ENCODE results near the gene IQCE. TPM values are rescaled to one million over a fixed set of nuclear protein-coding genes. Genes with fewer than 3 reads are reported as not detected.
A peak's percentile ranks its signal among the peaks of the same experiment; 100 is the strongest.

Gene IQCE
- total and polyA plus RNA-seq, 2 donors (not counting 1 experiment from before 2014, with no cell fraction given): 3.5 to 9.5 TPM

DNA sequence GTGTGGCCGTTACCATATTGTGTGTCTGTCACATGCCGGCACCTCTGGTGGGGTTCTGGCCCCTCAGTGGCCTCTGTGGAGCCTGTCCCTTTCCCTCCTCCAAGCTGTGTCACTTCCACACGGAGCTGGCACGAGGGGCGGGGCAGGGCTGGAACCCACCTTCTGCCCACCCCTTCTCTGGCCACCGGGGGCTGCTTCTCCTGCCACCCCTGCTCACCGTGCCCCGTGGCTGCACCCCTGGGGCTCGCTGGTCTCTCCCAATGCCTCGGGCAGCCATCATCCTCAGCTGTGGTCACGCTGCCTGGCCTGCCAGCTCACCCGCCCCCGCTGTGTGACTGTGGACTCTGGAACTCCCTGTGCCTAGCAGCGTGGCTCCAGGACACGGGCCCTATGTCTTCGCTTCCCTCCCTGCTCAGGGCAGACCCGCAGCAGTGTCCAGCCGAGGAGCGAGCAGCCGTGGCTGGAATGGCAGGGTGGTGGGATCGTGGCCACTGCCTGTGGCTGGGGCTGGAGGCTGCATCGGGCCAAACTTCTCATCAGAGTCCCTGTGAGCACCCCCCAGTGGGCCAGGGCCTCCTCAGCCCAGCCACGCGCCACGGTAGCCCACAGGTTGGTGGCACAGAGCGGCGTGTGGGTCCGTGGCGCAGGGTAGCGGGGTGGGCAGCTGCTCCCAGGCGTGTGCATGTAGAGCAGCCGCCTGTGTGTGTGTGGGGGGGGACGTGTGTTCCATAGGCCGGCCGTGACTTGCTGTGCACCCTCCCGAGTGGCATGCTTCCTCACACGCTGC is 81.1 kb downstream of the IQCE start:
- intact Hi-C loops (cut with micrococcal nuclease): loop anchor here (2.0 kb wide), 1 partner anchor 71 kb away; no protein-coding TSS in a partner anchor
- POLR2A ChIA-PET: interaction anchor here (0.6 kb wide), 1 partner anchor 25 kb away, joined by 3 read pairs; no protein-coding TSS in a partner anchor
- Histone ChIP-seq H4K20me1 (ENCODE audit: control insufficient read depth, insufficient read depth, low read length, poor library complexity, severe bottlenecking) (peaks cover 20% of the 10 kb centered on the region), H3K9me3 (ENCODE audit: control extremely low read depth in 1 of 3, control insufficient read depth in 2 of 3, insufficient read depth in 1 of 3, low read length in 2 of 3) (no peaks in the 10 kb centered on the region), H3K27me3 (replicated peaks in 1 of 4; ENCODE audit: control extremely low read depth in 1 of 4, control insufficient read depth in 3 of 4, insufficient read depth in 4 of 4, low read length in 3 of 4) (no peaks in the 10 kb centered on the region), H2AFZ (ENCODE audit: insufficient read depth, low read depth, low read length, poor library complexity, severe bottlenecking) (no peak overlapping the region), H3K79me2 (ENCODE audit: control insufficient read depth, insufficient read depth, low read length) (peaks cover 93% of the 10 kb centered on the region), H3K4me1 (ENCODE audit: control insufficient read depth in 2 of 2, insufficient read depth in 2 of 2, low read length in 2 of 2) (peaks cover 54 to 84% of the 10 kb centered on the region in 2 donors), H3K36me3 (replicated peaks in 1 of 2; ENCODE audit: control extremely low read depth in 1 of 2, control insufficient read depth in 1 of 2, extremely low read depth in 1 of 2, insufficient read depth in 2 of 2, low read length in 1 of 2) (no peaks in the 10 kb centered on the region), H3K4me2 (replicated peaks; ENCODE audit: low read depth, low read length, poor library complexity, severe bottlenecking) (peak overlapping the region; percentile 80), H3K27ac (ENCODE audit: low read length in 2 of 2) (peak overlapping the region in 1 of 2 donors; percentile 16), H3K4me3 (ENCODE audit: control extremely low read depth in 1 of 5, extremely low read depth in 1 of 5, insufficient read depth in 1 of 5, low read depth in 2 of 5, low read length in 4 of 5) (no peak overlapping the region), H3K9ac (ENCODE audit: low read length) (no peak overlapping the region)
- H3K9me3 Mint-ChIP-seq (ENCODE audit: insufficient read depth): no peaks in the 10 kb centered on the region
- 90% methylated on average over 32 of the region's 37 CpGs for WGBS (ENCODE audit: insufficient coverage)
- H3K4me3 Mint-ChIP-seq: peak overlapping the region; percentile 71
- H3K4me1 Mint-ChIP-seq: peaks cover 68% of the 10 kb centered on the region
- H3K27ac Mint-ChIP-seq: peak overlapping the region; percentile 92
- no peak for TF ChIP-seq EZH2 (IDR thresholded peaks at IDR 0.05; ENCODE audit: borderline replicate concordance, insufficient read depth, low read depth, low read length, poor library complexity, severe bottlenecking)
- TF ChIP-seq, protein P1, sequence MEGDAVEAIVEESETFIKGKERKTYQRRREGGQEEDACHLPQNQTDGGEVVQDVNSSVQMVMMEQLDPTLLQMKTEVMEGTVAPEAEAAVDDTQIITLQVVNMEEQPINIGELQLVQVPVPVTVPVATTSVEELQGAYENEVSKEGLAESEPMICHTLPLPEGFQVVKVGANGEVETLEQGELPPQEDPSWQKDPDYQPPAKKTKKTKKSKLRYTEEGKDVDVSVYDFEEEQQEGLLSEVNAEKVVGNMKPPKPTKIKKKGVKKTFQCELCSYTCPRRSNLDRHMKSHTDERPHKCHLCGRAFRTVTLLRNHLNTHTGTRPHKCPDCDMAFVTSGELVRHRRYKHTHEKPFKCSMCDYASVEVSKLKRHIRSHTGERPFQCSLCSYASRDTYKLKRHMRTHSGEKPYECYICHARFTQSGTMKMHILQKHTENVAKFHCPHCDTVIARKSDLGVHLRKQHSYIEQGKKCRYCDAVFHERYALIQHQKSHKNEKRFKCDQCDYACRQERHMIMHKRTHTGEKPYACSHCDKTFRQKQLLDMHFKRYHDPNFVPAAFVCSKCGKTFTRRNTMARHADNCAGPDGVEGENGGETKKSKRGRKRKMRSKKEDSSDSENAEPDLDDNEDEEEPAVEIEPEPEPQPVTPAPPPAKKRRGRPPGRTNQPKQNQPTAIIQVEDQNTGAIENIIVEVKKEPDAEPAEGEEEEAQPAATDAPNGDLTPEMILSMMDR (IDR thresholded peaks at IDR 0.05): no peak
- H3K27me3 Mint-ChIP-seq: no peaks in the 10 kb centered on the region
- ATAC-seq (ENCODE audit: low read depth) (no peak), DNase-seq (peak; percentile 32)
- CTCF ChIA-PET: no interaction called here

DNA sequence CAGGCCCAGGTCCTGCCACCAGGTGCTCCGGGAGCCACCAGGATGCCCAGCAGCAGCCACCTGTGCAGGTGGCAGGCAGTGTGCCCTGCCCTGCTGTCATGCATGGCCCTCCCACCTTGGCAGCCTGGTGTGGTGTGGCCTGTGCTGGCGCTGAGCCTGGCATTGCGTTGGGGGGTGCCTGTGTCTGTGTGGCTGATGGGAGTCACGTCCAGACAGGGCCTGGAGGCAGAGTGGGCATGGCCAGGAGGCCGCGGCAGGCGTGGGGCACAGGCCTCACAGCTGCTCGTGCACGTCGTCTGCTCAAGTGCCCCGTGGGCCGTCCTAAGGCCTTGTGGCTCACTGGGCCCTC is 81.7 kb downstream of the IQCE start:
- DNase-seq (peak; percentile 32), ATAC-seq (ENCODE audit: low read depth) (no peak)
- H3K27me3 ChIP-seq (replicated peaks in 1 of 4; ENCODE audit: control extremely low read depth in 1 of 4, control insufficient read depth in 3 of 4, insufficient read depth in 4 of 4, low read length in 3 of 4): no peaks in the 10 kb centered on the region
- ChIA-PET POLR2A (no interaction called here), CTCF (interaction anchor here (1.3 kb wide), 1 partner anchor 73 kb away, joined by 3 read pairs; no protein-coding TSS in a partner anchor)
- peaks cover 69% of the 10 kb centered on the region for H3K4me1 Mint-ChIP-seq
- H4K20me1 ChIP-seq (ENCODE audit: control insufficient read depth, insufficient read depth, low read length, poor library complexity, severe bottlenecking): peaks cover 20% of the 10 kb centered on the region
- peak overlapping the region; percentile 71 for H3K4me3 Mint-ChIP-seq
- peaks cover 59 to 89% of the 10 kb centered on the region in 2 donors for H3K4me1 ChIP-seq (ENCODE audit: control insufficient read depth in 2 of 2, insufficient read depth in 2 of 2, low read length in 2 of 2)
- intact Hi-C loops (cut with micrococcal nuclease): loop anchor here (2.0 kb wide), 1 partner anchor 70 kb away; no protein-coding TSS in a partner anchor
- no peak overlapping the region for H2AFZ ChIP-seq (ENCODE audit: insufficient read depth, low read depth, low read length, poor library complexity, severe bottlenecking)
- peak overlapping the region; percentile 92 for H3K27ac Mint-ChIP-seq
- WGBS (ENCODE audit: insufficient coverage): 74% methylated on average over 12 of the region's 12 CpGs
- no peak overlapping the region for H3K4me3 ChIP-seq (ENCODE audit: control extremely low read depth in 1 of 5, extremely low read depth in 1 of 5, insufficient read depth in 1 of 5, low read depth in 2 of 5, low read length in 4 of 5)
- TF ChIP-seq, protein P1 (IDR thresholded peaks at IDR 0.05): no peak
- TF ChIP-seq EZH2 (IDR thresholded peaks at IDR 0.05; ENCODE audit: borderline replicate concordance, insufficient read depth, low read depth, low read length, poor library complexity, severe bottlenecking): no peak
- H3K9me3 Mint-ChIP-seq (ENCODE audit: insufficient read depth): no peaks in the 10 kb centered on the region
- H3K79me2 ChIP-seq (ENCODE audit: control insufficient read depth, insufficient read depth, low read length): peaks cover 95% of the 10 kb centered on the region
- H3K9me3 ChIP-seq (ENCODE audit: control extremely low read depth in 1 of 3, control insufficient read depth in 2 of 3, insufficient read depth in 1 of 3, low read length in 2 of 3): no peaks in the 10 kb centered on the region
- H3K27ac ChIP-seq (ENCODE audit: low read length in 2 of 2): peak overlapping the region; percentile 16 to 69
- H3K36me3 ChIP-seq (replicated peaks in 1 of 2; ENCODE audit: control extremely low read depth in 1 of 2, control insufficient read depth in 1 of 2, extremely low read depth in 1 of 2, insufficient read depth in 2 of 2, low read length in 1 of 2): no peaks in the 10 kb centered on the region
- H3K4me2 ChIP-seq (replicated peaks; ENCODE audit: low read depth, low read length, poor library complexity, severe bottlenecking): peak overlapping the region; percentile 80
- H3K27me3 Mint-ChIP-seq: no peaks in the 10 kb centered on the region
- no peak overlapping the region for H3K9ac ChIP-seq (ENCODE audit: low read length)
